ENCODE results near the gene CDH4. TPM values are rescaled to one million over a fixed set of nuclear protein-coding genes. Genes with fewer than 3 reads are reported as not detected.

The CDH4 gene
- total RNA-seq, 1 donor from 2014 or later: 2.9 TPM

GRCh38 chr20:61419501-61419900 is 167.4 kb downstream of the CDH4 start:
- Histone ChIP-seq H3K4me2 (no peak overlapping the region), H3K36me3 (no peaks in the 10 kb centered on the region), H3K79me2 (ENCODE audit: low read depth) (no peaks in the 10 kb centered on the region), H3K4me1 (peaks cover 24% of the 10 kb centered on the region), H3F3A (ENCODE audit: low read depth) (peaks cover 9% of the 10 kb centered on the region), H3K27ac (no peak overlapping the region), H2AFZ (replicated peaks) (no peak overlapping the region), H3K4me3 (no peak overlapping the region), H3K9ac (no peak overlapping the region), H3K27me3 (no peaks in the 10 kb centered on the region), H3K9me3 (ENCODE audit: low read depth) (no peaks in the 10 kb centered on the region), H4K20me1 (ENCODE audit: low read depth) (no peaks in the 10 kb centered on the region)
- peaks cover 2% of the 10 kb centered on the region for H3K27me3 Mint-ChIP-seq (ENCODE audit: insufficient read depth, low read depth)
- H3K36me3 Mint-ChIP-seq: no peaks in the 10 kb centered on the region
- H3K4me1 Mint-ChIP-seq: peaks cover 33% of the 10 kb centered on the region
- peaks cover 3% of the 10 kb centered on the region for H3K9me3 Mint-ChIP-seq
- no peak overlapping the region for H3K4me3 Mint-ChIP-seq
- H3K27ac Mint-ChIP-seq: peak overlapping the region; percentile 78
- no peak for DNase-seq (ENCODE audit: low spot score)
- TF ChIP-seq EZH2phosphoT487 (IDR thresholded peaks at IDR 0.05) (no peak), EZH2 (IDR thresholded peaks at IDR 0.05) (no peak)
- TF ChIP-seq, protein P1, sequence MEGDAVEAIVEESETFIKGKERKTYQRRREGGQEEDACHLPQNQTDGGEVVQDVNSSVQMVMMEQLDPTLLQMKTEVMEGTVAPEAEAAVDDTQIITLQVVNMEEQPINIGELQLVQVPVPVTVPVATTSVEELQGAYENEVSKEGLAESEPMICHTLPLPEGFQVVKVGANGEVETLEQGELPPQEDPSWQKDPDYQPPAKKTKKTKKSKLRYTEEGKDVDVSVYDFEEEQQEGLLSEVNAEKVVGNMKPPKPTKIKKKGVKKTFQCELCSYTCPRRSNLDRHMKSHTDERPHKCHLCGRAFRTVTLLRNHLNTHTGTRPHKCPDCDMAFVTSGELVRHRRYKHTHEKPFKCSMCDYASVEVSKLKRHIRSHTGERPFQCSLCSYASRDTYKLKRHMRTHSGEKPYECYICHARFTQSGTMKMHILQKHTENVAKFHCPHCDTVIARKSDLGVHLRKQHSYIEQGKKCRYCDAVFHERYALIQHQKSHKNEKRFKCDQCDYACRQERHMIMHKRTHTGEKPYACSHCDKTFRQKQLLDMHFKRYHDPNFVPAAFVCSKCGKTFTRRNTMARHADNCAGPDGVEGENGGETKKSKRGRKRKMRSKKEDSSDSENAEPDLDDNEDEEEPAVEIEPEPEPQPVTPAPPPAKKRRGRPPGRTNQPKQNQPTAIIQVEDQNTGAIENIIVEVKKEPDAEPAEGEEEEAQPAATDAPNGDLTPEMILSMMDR (IDR thresholded peaks at IDR 0.05): no peak

- Histone ChIP-seq H3K9ac (no peak overlapping the region), H3K9me3 (ENCODE audit: low read depth) (no peaks in the 10 kb centered on the region), H3K4me2 (no peak overlapping the region), H3K27ac (no peak overlapping the region), H3F3A (ENCODE audit: low read depth) (peaks cover 9% of the 10 kb centered on the region), H3K4me1 (peaks cover 24% of the 10 kb centered on the region), H4K20me1 (ENCODE audit: low read depth) (no peaks in the 10 kb centered on the region), H3K4me3 (no peak overlapping the region), H2AFZ (replicated peaks) (no peak overlapping the region), H3K36me3 (no peaks in the 10 kb centered on the region), H3K27me3 (no peaks in the 10 kb centered on the region), H3K79me2 (ENCODE audit: low read depth) (no peaks in the 10 kb centered on the region)
- Mint-ChIP-seq H3K27ac (no peak overlapping the region), H3K4me1 (peaks cover 28% of the 10 kb centered on the region), H3K4me3 (no peak overlapping the region), H3K9me3 (peaks cover 3% of the 10 kb centered on the region), H3K36me3 (no peaks in the 10 kb centered on the region), H3K27me3 (ENCODE audit: insufficient read depth, low read depth) (peaks cover 2% of the 10 kb centered on the region)
- TF ChIP-seq EZH2phosphoT487 (IDR thresholded peaks at IDR 0.05): no peak
- TF ChIP-seq, protein P1 (IDR thresholded peaks at IDR 0.05): no peak
- no peak for TF ChIP-seq EZH2 (IDR thresholded peaks at IDR 0.05)
- DNase-seq (ENCODE audit: low spot score): no peak
These were observed 168.0 kb downstream of the CDH4 start for GRCh38 chr20:61420056-61420455.

DNA sequence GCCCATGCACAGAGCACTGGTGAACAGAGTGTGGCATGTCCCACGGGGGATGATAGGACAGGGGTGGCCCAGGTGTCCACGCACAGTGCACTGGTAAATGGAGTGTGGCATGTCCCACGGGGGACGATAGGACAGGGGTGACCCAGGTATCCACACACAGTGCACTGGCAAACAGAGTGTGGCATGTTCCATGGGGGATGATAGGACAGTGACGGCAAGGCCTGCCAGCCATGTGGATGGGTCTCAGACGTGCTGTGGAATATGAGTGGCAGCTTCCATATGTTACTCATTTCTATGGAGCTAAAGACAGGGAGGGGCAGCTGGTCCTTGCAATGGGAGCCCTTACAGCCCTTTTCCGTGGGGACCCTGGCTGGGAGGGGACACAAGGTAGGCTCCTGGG is 168.7 kb downstream of the CDH4 start:
- H3K36me3 Mint-ChIP-seq: no peaks in the 10 kb centered on the region
- H3K27ac Mint-ChIP-seq: no peak overlapping the region
- H3K27me3 Mint-ChIP-seq (ENCODE audit: insufficient read depth, low read depth): peaks cover 2% of the 10 kb centered on the region

GRCh38 chr20:61422636-61423425 is 170.8 kb downstream of the CDH4 start:
- DNase-seq (ENCODE audit: low spot score): peak; percentile 35
- Histone ChIP-seq H3K9me3 (ENCODE audit: low read depth) (no peaks in the 10 kb centered on the region), H3K79me2 (ENCODE audit: low read depth) (no peaks in the 10 kb centered on the region), H3K4me2 (peak overlapping the region; percentile 22), H3K27me3 (no peaks in the 10 kb centered on the region), H3K9ac (no peak overlapping the region), H3F3A (ENCODE audit: low read depth) (peaks cover 9% of the 10 kb centered on the region), H3K27ac (no peak overlapping the region), H3K4me1 (peaks cover 13% of the 10 kb centered on the region), H3K36me3 (no peaks in the 10 kb centered on the region), H2AFZ (replicated peaks) (no peak overlapping the region), H4K20me1 (ENCODE audit: low read depth) (no peaks in the 10 kb centered on the region), H3K4me3 (no peak overlapping the region)
- TF ChIP-seq EZH2phosphoT487 (IDR thresholded peaks at IDR 0.05) (no peak), EZH2 (IDR thresholded peaks at IDR 0.05) (no peak)
- TF ChIP-seq, protein P1 (IDR thresholded peaks at IDR 0.05): no peak
- H3K4me3 Mint-ChIP-seq: no peak overlapping the region
- no peak overlapping the region for H3K27ac Mint-ChIP-seq
- peaks cover 34% of the 10 kb centered on the region for H3K4me1 Mint-ChIP-seq
- H3K9me3 Mint-ChIP-seq: no peaks in the 10 kb centered on the region
- peaks cover 2% of the 10 kb centered on the region for H3K27me3 Mint-ChIP-seq (ENCODE audit: insufficient read depth, low read depth)
- no peaks in the 10 kb centered on the region for H3K36me3 Mint-ChIP-seq

More for the DNA sequence above, 168.7 kb downstream of the CDH4 start:
- no peaks in the 10 kb centered on the region for H3K79me2 ChIP-seq (ENCODE audit: low read depth)
- no peak overlapping the region for H3K27ac ChIP-seq
- no peaks in the 10 kb centered on the region for H3K9me3 Mint-ChIP-seq
- TF ChIP-seq EZH2phosphoT487 (IDR thresholded peaks at IDR 0.05): no peak
- no peaks in the 10 kb centered on the region for H3K36me3 ChIP-seq
- H3K27me3 ChIP-seq: no peaks in the 10 kb centered on the region
- no peak overlapping the region for H3K4me3 Mint-ChIP-seq
- H3K4me1 Mint-ChIP-seq: peaks cover 26% of the 10 kb centered on the region
- H2AFZ ChIP-seq (replicated peaks): no peak overlapping the region
- no peak overlapping the region for H3K9ac ChIP-seq
- no peak overlapping the region for H3K4me2 ChIP-seq
- H3K4me3 ChIP-seq: no peak overlapping the region
- peaks cover 24% of the 10 kb centered on the region for H3K4me1 ChIP-seq
- no peak for DNase-seq (ENCODE audit: low spot score)
- H3F3A ChIP-seq (ENCODE audit: low read depth): peaks cover 9% of the 10 kb centered on the region
- H4K20me1 ChIP-seq (ENCODE audit: low read depth): no peaks in the 10 kb centered on the region
- no peaks in the 10 kb centered on the region for H3K9me3 ChIP-seq (ENCODE audit: low read depth)

Measured in neural progenitor cell (in vitro differentiated cells).